ENCODE results near the gene APPL1. TPM values are rescaled to one million over a fixed set of nuclear protein-coding genes. Genes with fewer than 3 reads are reported as not detected.

Gene APPL1
- total and polyA plus RNA-seq, 2 of the 8 experiments (the other 6 are each of a cell fraction or from before 2014, with no cell fraction given): 9.4 to 34.4 TPM

GRCh38 chr3:57206423-57206822 lies 21.1 kb upstream of the APPL1 start:
- Histone ChIP-seq H2BK5ac (ENCODE audit: low read depth, low read length) (no peak overlapping the region), H2BK12ac (ENCODE audit: low read depth, low read length) (no peak overlapping the region), H3K27ac (ENCODE audit: low read depth, low read length) (no peak overlapping the region), H2BK20ac (ENCODE audit: low read length) (no peak overlapping the region), H2AK5ac (ENCODE audit: low read depth, low read length) (no peak overlapping the region), H3K4me3 (ENCODE audit: extremely low read depth in 1 of 4, insufficient read depth in 2 of 4, low read depth in 3 of 4, low read length in 4 of 4) (no peak overlapping the region), H2BK120ac (replicated peaks; ENCODE audit: low read depth, low read length) (no peak overlapping the region), H3K23ac (ENCODE audit: insufficient read length) (no peak overlapping the region), H3K27me3 (replicated peaks in 1 of 4; ENCODE audit: control insufficient read depth in 3 of 4, extremely low read depth in 1 of 4, insufficient read depth in 3 of 4, low read length in 3 of 4) (no peaks in the 10 kb centered on the region; a peak in 1 of 7 replicates), H4K5ac (ENCODE audit: insufficient read length, low read depth, low read length) (no peak overlapping the region), H3K79me1 (ENCODE audit: low read depth, low read length) (no peaks in the 10 kb centered on the region), H3K79me2 (ENCODE audit: control insufficient read depth in 1 of 2, insufficient read depth in 2 of 2, low read length in 2 of 2) (no peaks in the 10 kb centered on the region), H3K4ac (replicated peaks; ENCODE audit: insufficient read length, low read depth, low read length) (no peak overlapping the region), H3K36me3 (ENCODE audit: control insufficient read depth in 2 of 4, insufficient read depth in 4 of 4, low read length in 3 of 4) (no peaks in the 10 kb centered on the region), H3K23me2 (ENCODE audit: low read depth, low read length) (no peaks in the 10 kb centered on the region), H3K9me3 (ENCODE audit: insufficient read depth in 2 of 2, low read depth in 1 of 2, low read length in 1 of 2) (no peaks in the 10 kb centered on the region), H3K18ac (ENCODE audit: extremely low read depth, low read length) (no peak overlapping the region), H3K4me1 (replicated peaks in 1 of 4; ENCODE audit: control insufficient read depth in 3 of 4, insufficient read depth in 4 of 4, low read length in 3 of 4) (peaks cover 0 to 4% (median 1%) of the 10 kb centered on the region in 4 experiments; a peak in 3 of 7 replicates), H3K56ac (replicated peaks; ENCODE audit: insufficient read length, low read depth, low read length) (no peak overlapping the region), H2BK15ac (ENCODE audit: low read length) (no peak overlapping the region), H4K8ac (ENCODE audit: extremely low read depth, insufficient read depth, low read length) (no peak overlapping the region), H4K20me1 (replicated peaks in 1 of 2; ENCODE audit: control insufficient read depth in 1 of 2, insufficient read depth in 2 of 2, low read length in 2 of 2) (no peaks in the 10 kb centered on the region), H2AFZ (ENCODE audit: low read length) (no peak overlapping the region), H4K91ac (replicated peaks; ENCODE audit: insufficient read length, low read length) (no peak overlapping the region), H3K4me2 (ENCODE audit: insufficient read depth in 1 of 2, low read depth in 2 of 2, low read length in 2 of 2) (no peak overlapping the region), H3K9ac (replicated peaks in 1 of 4; ENCODE audit: extremely low read depth in 1 of 4, low read depth in 3 of 4, low read length in 3 of 4) (no peak overlapping the region), H3K14ac (ENCODE audit: insufficient read length) (no peak overlapping the region)
- POLR2A ChIA-PET (ENCODE audit: partially characterized antibody): interaction anchor here (0.6 to 0.9 kb wide), 2 partner anchors 9 to 27 kb away, joined by 3 to 5 read pairs; no protein-coding TSS in a partner anchor
- 98% methylated on average over 2 of the region's 2 CpGs; no CpG with 5 or more reads in 1 of the 2 experiments for WGBS, 2 experiments (ENCODE audit: extremely low coverage in 1 of 2, insufficient coverage in 1 of 2, insufficient read length in 1 of 2, insufficient replicate concordance in 2 of 2, low coverage in 1 of 2, low lambda C conversion rate in 2 of 2, missing lambda C conversion rate in 1 of 2)
- DNase-seq (ENCODE audit: low read depth in 1 of 2, low spot score in 2 of 2) (no peak), FAIRE-seq (no peak)
- CTCF ChIA-PET (ENCODE audit: partially characterized antibody): interaction anchor here (0.9 to 1.3 kb wide), 4 partner anchors 15 to 37 kb away, joined by 3 to 5 read pairs (median 4); no protein-coding TSS in a partner anchor
- no peak for TF ChIP-seq SRF (IDR thresholded peaks at IDR 0.05; ENCODE audit: low read depth, low read length)
- TF ChIP-seq SP2 (IDR thresholded peaks at IDR 0.05; ENCODE audit: low read length): no peak
- no peak for TF ChIP-seq JUND (IDR thresholded peaks at IDR 0.05; ENCODE audit: low read length)
- no peak for TF ChIP-seq KDM4A (IDR thresholded peaks at IDR 0.05; ENCODE audit: low read depth, low read length, severe bottlenecking)
- no peak for TF ChIP-seq BACH1 (IDR thresholded peaks at IDR 0.05; ENCODE audit: low read length)
- TF ChIP-seq TBP (IDR thresholded peaks at IDR 0.05; ENCODE audit: low read depth, low read length): no peak
- TF ChIP-seq TEAD4 (IDR thresholded peaks at IDR 0.05; ENCODE audit: low read depth, low read length): no peak
- no peak for TF ChIP-seq CREB1 (IDR thresholded peaks at IDR 0.05)
- no peak for TF ChIP-seq RXRA (IDR thresholded peaks at IDR 0.05; ENCODE audit: insufficient read depth, low read depth, low read length)
- no peak for TF ChIP-seq GABPA (IDR thresholded peaks at IDR 0.05; ENCODE audit: borderline replicate concordance, insufficient read depth, low read length)
- TF ChIP-seq CBX5 (IDR thresholded peaks at IDR 0.05; ENCODE audit: low read depth, low read length): no peak
- TF ChIP-seq ZNF274 (IDR thresholded peaks at IDR 0.05; ENCODE audit: borderline replicate concordance, extremely low read depth, low read length): no peak
- TF ChIP-seq SUZ12 (IDR thresholded peaks at IDR 0.05; ENCODE audit: low read length): no peak
- no peak for TF ChIP-seq JUN (IDR thresholded peaks at IDR 0.05; ENCODE audit: low read depth, low read length)
- TF ChIP-seq RFX5 (IDR thresholded peaks at IDR 0.05; ENCODE audit: borderline replicate concordance, low read depth, low read length): no peak
- TF ChIP-seq HDAC6 (IDR thresholded peaks at IDR 0.05; ENCODE audit: low read depth, low read length): no peak

Measured in H1 (cell line).